Measurements from ENCODE around the gene RAB9A. TPM values are rescaled to one million over a fixed set of nuclear protein-coding genes. Genes with fewer than 3 reads are reported as not detected.
A peak's percentile ranks its signal among the peaks of the same experiment; 100 is the strongest.

Gene RAB9A
- total and polyA plus RNA-seq, 9 of the 15 experiments (the other 6 are each of a cell fraction or from before 2014, with no cell fraction given), result 13.5 to 20.8 (median 17.7) TPM

GRCh38 chrX:13741695-13742094 is 52.8 kb downstream of the RAB9A start:
- H3K4me3 ChIP-seq, result no peak overlapping the region
- no peak overlapping the region for H2AFZ ChIP-seq (ENCODE audit: low read depth, low read length)
- ChIA-PET CTCF (ENCODE audit: low intra/inter-chr PET ratio) (no interaction called here), POLR2A (interaction anchor here (0.7 kb wide), 1 partner anchor 585 kb away, joined by 4 read pairs; no protein-coding TSS in a partner anchor)
- H3K9me3 ChIP-seq (replicated peaks; ENCODE audit: control insufficient read depth, insufficient read depth, low read depth, low read length), result no peaks in the 10 kb centered on the region
- H3K27me3 ChIP-seq (ENCODE audit: control insufficient read depth in 2 of 2, insufficient read depth in 2 of 2, low read length in 2 of 2), result no peaks in the 10 kb centered on the region
- peaks cover 0 to 5% of the 10 kb centered on the region in 2 experiments; a peak in 3 of 5 replicates for H3K4me1 ChIP-seq (replicated peaks in 1 of 2; ENCODE audit: control insufficient read depth in 2 of 2, insufficient read depth in 2 of 2, low read length in 2 of 2)
- 56% methylated on average over 6 of the region's 6 CpGs for WGBS (ENCODE audit: insufficient coverage, low coverage, missing lambda C conversion rate)
- FAIRE-seq, result no peak
- H4K20me1 ChIP-seq (replicated peaks; ENCODE audit: control insufficient read depth, insufficient read depth, low read length), result no peaks in the 10 kb centered on the region
- in situ Hi-C loops (cut with MboI), result no loop called here
- no peak for DNase-seq (ENCODE audit: extremely low read depth in 1 of 4, low spot score in 3 of 4)
- H3K27ac ChIP-seq (ENCODE audit: extremely low read depth, low read depth, low read length), result peak overlapping the region; percentile 26; the same call in 1 of the 3 replicates
- TF ChIP-seq HOXB6 (CRISPR knock-in tag; IDR thresholded peaks at IDR 0.05; ENCODE audit: borderline replicate concordance) (no peak), RAD51 (IDR thresholded peaks at IDR 0.05; ENCODE audit: borderline replicate concordance, low read depth) (no peak), ARID2 (IDR thresholded peaks at IDR 0.05) (no peak), SP1 (CRISPR knock-in tag; IDR thresholded peaks at IDR 0.05) (no peak), TEAD2 (tag; IDR thresholded peaks at IDR 0.05) (no peak), HDAC2 (IDR thresholded peaks at IDR 0.05) (no peak), ZNF408 (CRISPR knock-in tag; IDR thresholded peaks at IDR 0.05; ENCODE audit: low read depth) (no peak), ZNF518B (CRISPR knock-in tag; IDR thresholded peaks at IDR 0.05) (no peak), EGR1 (conservative IDR thresholded peaks at IDR 0.05) (no peak)
- no peak overlapping the region; the same call in 1 of the 2 replicates for H3K4me2 ChIP-seq (ENCODE audit: insufficient read depth, low read length)
- intact Hi-C loops (cut with micrococcal nuclease), result no loop called here
- peaks cover 65% of the 10 kb centered on the region for H3K36me3 ChIP-seq (ENCODE audit: control insufficient read depth, insufficient read depth, low read length)
- no TSS peak for BruUV-seq (replicated peaks)
- peaks cover 2% of the 10 kb centered on the region; the same call in 2 of the 3 replicates for H3K79me2 ChIP-seq (ENCODE audit: control insufficient read depth, insufficient read depth, low read length)
- H3K9me1 ChIP-seq (ENCODE audit: control insufficient read depth, insufficient read depth, low read length), result no peaks in the 10 kb centered on the region
- H3K9ac ChIP-seq (ENCODE audit: insufficient read depth in 1 of 2, low read depth in 2 of 2, low read length in 2 of 2), result no peak overlapping the region; a peak in 1 of 4 replicates
- no peak for ATAC-seq
